Smooth muscle cell (in vitro differentiated cells): Measurements from ENCODE around the gene CDK15. TPM values are rescaled to one million over a fixed set of nuclear protein-coding genes. Genes with fewer than 3 reads are reported as not detected.
A peak's percentile ranks its signal among the peaks of the same experiment; 100 is the strongest.
"Not testable (repeated sequence)": the region's sequence is repeated elsewhere in the genome, so short reads cannot be mapped to it uniquely, and the experiment has no call there.

Source experiments
- DNase-seq: peaks from one replicate; lab custom pipeline; 2025; ENCODE audit not compliant: unreplicated experiment; lab: John Stamatoyannopoulos, UW
- H2AFZ ChIP-seq: fragments of 200-600 bp; sonication (generic); 2 replicates; pipeline ENCODE4 v1.6.0; 2016; ENCODE audit warnings: antibody characterized with exemption, low read depth, mild to moderate bottlenecking
- H3F3A ChIP-seq: fragments of 200-600 bp; sonication (generic); 2 replicates; pipeline ENCODE4 v1.6.0; 2017; ENCODE audit warnings: antibody characterized with exemption, low read depth
- H3K27ac ChIP-seq: fragments of 200-600 bp; sonication (generic); 2 replicates; pipeline ENCODE4 v1.5.1; 2016; ENCODE audit warnings: low read depth, mild to moderate bottlenecking
- H3K27me3 ChIP-seq: fragments of 200-600 bp; sonication (generic); 2 replicates; pipeline ENCODE4 v1.6.1; 2016; ENCODE audit warnings: low read depth, mild to moderate bottlenecking
- H3K36me3 ChIP-seq: fragments of 200-600 bp; sonication (generic); 2 replicates; pipeline ENCODE4 v1.5.1; 2016; ENCODE audit warnings: low read depth
- H3K4me1 ChIP-seq: fragments of 200-600 bp; sonication (generic); 2 replicates; pipeline ENCODE4 v1.5.1; 2016; ENCODE audit warnings: low read depth
- H3K4me2 ChIP-seq: fragments of 200-600 bp; sonication (generic); 2 replicates; pipeline ENCODE4 v1.6.0; 2016; ENCODE audit warnings: mild to moderate bottlenecking
- H3K4me3 ChIP-seq: fragments of 200-600 bp; sonication (generic); 2 replicates; pipeline ENCODE4 v1.5.1; 2016; ENCODE audit warnings: mild to moderate bottlenecking
- H3K79me2 ChIP-seq: fragments of 200-600 bp; sonication (generic); 2 replicates; pipeline ENCODE4 v1.6.0; 2016; ENCODE audit warnings: low read depth, mild to moderate bottlenecking
- H3K9ac ChIP-seq: fragments of 200-600 bp; sonication (generic); 2 replicates; pipeline ENCODE4 v1.6.0; 2016; ENCODE audit warnings: low read depth
- H3K9me3 ChIP-seq: fragments of 200-600 bp; sonication (generic); replicated peaks from 2 replicates; pipeline ENCODE4 v1.5.1; 2016; ENCODE audit warnings: low read depth
- H4K20me1 ChIP-seq: fragments of 200-600 bp; sonication (generic); 2 replicates; pipeline ENCODE4 v1.6.0; 2016; ENCODE audit warnings: low read depth
- WGBS: methylation state at CpG from one replicate; pipeline ENCODE4 v1.1.7; 2016; ENCODE audit warnings: low lambda C conversion rate; 5-methylcytosine and 5-hydroxymethylcytosine counted together
- polyA plus RNA-seq: library from polyadenylated mRNA; unstranded; fragments of >200 nt; fragmentation: Nextera tagmentation; extraction: Ambion mirVana; gene quantifications from 2 replicates; pipeline ENCODE4 v1.2.1, GENCODE V29; 2016
- total RNA-seq: library from RNA; depleted of rRNA; stranded (reverse); fragments of >200 nt; gene quantifications from 2 replicates; pipeline ENCODE4 v1.2.3, GENCODE V29; 2014
- TF ChIP-seq, protein P1 (sequence below): fragments of 200-600 bp; sonication (generic); IDR thresholded peaks from 2 replicates; pipeline ENCODE4 v1.5.1; 2017; ENCODE audit warnings: borderline replicate concordance, mild to moderate bottlenecking, antibody characterized with exemption; ENCODE audit not compliant: insufficient read depth, poor library complexity, severe bottlenecking

The CDK15 gene
- total and polyA plus RNA-seq, 2 experiments from 2014 or later: 0.40 to 0.93 TPM

DNA sequence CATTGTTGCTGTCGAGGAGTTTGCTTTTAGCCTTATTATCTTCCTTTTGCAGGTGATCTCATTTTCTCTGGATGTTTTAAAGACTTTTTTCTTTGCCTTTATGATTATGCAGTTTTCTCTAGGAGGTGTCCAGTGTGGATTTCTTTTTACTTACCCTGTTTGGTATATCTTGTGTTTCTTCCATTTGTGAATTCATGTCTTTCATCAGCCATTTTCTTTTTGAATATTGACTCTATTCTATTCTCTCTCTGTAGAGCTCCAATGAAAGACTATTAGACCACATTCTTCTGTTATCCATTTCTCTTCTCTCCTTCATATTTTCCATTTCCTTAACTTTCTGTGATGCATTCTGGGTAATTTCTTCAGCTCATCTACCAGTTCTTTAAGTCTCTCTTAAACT, 34.4 kb downstream of the CDK15 start:
- TF ChIP-seq, protein P1, sequence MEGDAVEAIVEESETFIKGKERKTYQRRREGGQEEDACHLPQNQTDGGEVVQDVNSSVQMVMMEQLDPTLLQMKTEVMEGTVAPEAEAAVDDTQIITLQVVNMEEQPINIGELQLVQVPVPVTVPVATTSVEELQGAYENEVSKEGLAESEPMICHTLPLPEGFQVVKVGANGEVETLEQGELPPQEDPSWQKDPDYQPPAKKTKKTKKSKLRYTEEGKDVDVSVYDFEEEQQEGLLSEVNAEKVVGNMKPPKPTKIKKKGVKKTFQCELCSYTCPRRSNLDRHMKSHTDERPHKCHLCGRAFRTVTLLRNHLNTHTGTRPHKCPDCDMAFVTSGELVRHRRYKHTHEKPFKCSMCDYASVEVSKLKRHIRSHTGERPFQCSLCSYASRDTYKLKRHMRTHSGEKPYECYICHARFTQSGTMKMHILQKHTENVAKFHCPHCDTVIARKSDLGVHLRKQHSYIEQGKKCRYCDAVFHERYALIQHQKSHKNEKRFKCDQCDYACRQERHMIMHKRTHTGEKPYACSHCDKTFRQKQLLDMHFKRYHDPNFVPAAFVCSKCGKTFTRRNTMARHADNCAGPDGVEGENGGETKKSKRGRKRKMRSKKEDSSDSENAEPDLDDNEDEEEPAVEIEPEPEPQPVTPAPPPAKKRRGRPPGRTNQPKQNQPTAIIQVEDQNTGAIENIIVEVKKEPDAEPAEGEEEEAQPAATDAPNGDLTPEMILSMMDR: no peak
- H2AFZ ChIP-seq: no peak overlapping the region
- H3K4me3 ChIP-seq: no peak overlapping the region
- no peak overlapping the region for H3K9ac ChIP-seq
- H3K4me1 ChIP-seq: peaks cover 21% of the 10 kb centered on the region
- no peaks in the 10 kb centered on the region for H3K79me2 ChIP-seq
- DNase-seq: no peak
- no peaks in the 10 kb centered on the region for H3K27me3 ChIP-seq
- no peak overlapping the region for H3K4me2 ChIP-seq
- H3K27ac ChIP-seq: no peak overlapping the region
- no peaks in the 10 kb centered on the region for H3K36me3 ChIP-seq
- 92% methylated on average over 1 of the region's 1 CpG for WGBS
- no peaks in the 10 kb centered on the region for H4K20me1 ChIP-seq
- H3F3A ChIP-seq: no peaks in the 10 kb centered on the region
- H3K9me3 ChIP-seq: no peaks in the 10 kb centered on the region

DNA sequence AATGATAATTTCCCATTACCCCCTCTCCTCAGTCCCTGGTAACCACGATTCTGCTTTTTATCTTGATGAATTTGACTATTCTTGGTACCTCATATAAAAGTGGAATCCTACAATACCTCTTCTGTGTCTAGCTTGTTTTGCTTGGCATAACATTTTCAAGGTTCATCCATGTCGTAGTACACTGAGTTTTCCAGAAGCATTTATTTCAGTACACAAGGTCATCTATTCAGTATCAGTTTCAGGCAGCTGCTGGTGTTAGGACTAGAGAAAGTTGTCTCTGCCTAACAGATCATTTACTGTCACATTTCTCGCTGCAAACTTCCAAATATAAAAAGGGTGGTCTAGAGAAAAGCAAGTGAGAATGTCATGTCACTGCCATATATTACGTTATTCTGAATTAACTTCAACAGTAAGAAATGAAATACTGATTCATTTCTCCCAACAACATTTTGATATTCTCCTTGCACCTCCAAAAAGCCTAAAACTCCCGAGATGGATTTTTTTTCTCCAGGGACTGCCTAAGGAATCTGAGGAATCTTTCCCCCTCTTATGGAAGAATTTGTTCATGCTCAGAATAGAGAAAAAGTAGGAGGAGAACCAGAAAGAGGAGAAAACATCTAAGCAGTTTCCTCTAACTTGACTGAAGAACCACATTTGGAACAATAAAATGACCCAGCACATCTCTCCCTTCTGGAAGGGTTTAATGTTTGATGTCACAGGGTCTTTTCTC, 36.0 kb downstream of the CDK15 start:
- 74% methylated on average over 5 of the region's 5 CpGs for WGBS
- H2AFZ ChIP-seq: peak overlapping the region; percentile 20
- peak overlapping the region; percentile 28 for H3K4me2 ChIP-seq
- H3K36me3 ChIP-seq: no peaks in the 10 kb centered on the region
- TF ChIP-seq, protein P1: no peak
- no peak for DNase-seq
- H3K9ac ChIP-seq: no peak overlapping the region
- no peaks in the 10 kb centered on the region for H3K27me3 ChIP-seq
- H3K9me3 ChIP-seq: no peaks in the 10 kb centered on the region
- peak overlapping the region; percentile 26 for H3K27ac ChIP-seq
- H3F3A ChIP-seq: no peaks in the 10 kb centered on the region
- peaks cover 27% of the 10 kb centered on the region for H3K4me1 ChIP-seq
- no peaks in the 10 kb centered on the region for H4K20me1 ChIP-seq
- H3K4me3 ChIP-seq: no peak overlapping the region
- no peaks in the 10 kb centered on the region for H3K79me2 ChIP-seq

DNA sequence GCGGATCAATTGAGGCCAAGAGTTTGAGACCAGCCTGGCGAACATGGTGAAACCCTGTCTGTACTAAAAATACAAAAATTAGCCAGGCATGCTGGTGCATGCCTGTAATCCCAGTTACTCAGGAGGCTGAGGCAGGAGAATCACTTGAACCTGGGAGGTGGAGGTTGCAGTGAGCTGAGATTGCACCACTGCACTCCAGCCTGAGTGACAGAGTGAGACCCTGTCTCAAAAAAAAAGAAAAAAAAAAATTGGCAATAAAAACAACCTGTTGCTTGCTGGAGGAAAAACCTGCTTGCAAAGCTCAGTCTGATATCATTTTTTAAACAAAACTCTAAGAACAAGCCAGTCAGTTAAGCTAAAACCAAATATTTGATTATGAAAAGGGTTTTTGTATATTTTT, 38.6 kb downstream of the CDK15 start:
- H3K4me2 ChIP-seq, H3K27me3 ChIP-seq, H3K27ac ChIP-seq, DNase-seq, H3K9ac ChIP-seq, H3K79me2 ChIP-seq, H3K36me3 ChIP-seq, H3K4me3 ChIP-seq, H3K9me3 ChIP-seq, H2AFZ ChIP-seq, H3F3A ChIP-seq, H4K20me1 ChIP-seq: not testable (repeated sequence)
- 73% methylated on average over 2 of the region's 2 CpGs for WGBS
- H3K4me1 ChIP-seq: peaks cover 28% of the 10 kb centered on the region

DNA sequence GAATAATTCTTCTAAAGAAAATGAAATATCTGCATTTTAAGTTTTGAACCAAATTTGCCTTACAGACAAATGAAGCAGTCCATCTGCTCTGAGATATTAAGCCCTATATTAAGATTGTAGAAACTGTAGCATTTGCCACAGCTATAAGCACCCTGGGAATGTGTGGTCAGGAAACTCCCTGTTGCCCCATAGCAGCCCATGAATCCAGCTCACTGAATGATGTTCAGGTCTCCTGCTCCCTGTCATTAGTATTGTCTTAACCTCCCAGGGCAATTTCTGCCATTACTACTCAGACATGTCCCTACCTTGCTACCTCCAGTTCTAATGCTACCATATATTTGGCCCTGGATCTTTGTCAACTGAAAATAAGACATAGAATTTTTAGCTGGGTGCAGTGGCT, 41.1 kb downstream of the CDK15 start:
- no peak overlapping the region for H2AFZ ChIP-seq
- no peaks in the 10 kb centered on the region for H3K9me3 ChIP-seq
- no peak overlapping the region for H3K4me3 ChIP-seq
- no peaks in the 10 kb centered on the region for H3F3A ChIP-seq
- H3K4me1 ChIP-seq: peaks cover 23% of the 10 kb centered on the region
- DNase-seq: no peak
- no peaks in the 10 kb centered on the region for H3K27me3 ChIP-seq
- H4K20me1 ChIP-seq: no peaks in the 10 kb centered on the region
- peak overlapping the region; percentile 85 for H3K27ac ChIP-seq
- no peaks in the 10 kb centered on the region for H3K36me3 ChIP-seq
- no peak overlapping the region for H3K9ac ChIP-seq
- peak overlapping the region; percentile 20 for H3K4me2 ChIP-seq
- H3K79me2 ChIP-seq: no peaks in the 10 kb centered on the region
- TF ChIP-seq, protein P1: no peak
